HEK293 (cell line): ENCODE results near the gene OR6V1.

Source experiments
- ZIC2 ChIP-seq: fragments of 450-650 bp; formaldehyde crosslinking; IDR thresholded peaks from 2 replicates; pipeline ENCODE4 v1.5.1; 2016; ENCODE audit warnings: missing biosample characterization, missing genetic modification characterization
- ZNF175 ChIP-seq: fragments of 450-650 bp; formaldehyde crosslinking; IDR thresholded peaks from 2 replicates; pipeline ENCODE4 v1.5.1; 2016; ENCODE audit warnings: missing biosample characterization, missing genetic modification characterization
- ZNF354C ChIP-seq: fragments of 450-650 bp; formaldehyde crosslinking; IDR thresholded peaks from 2 replicates; pipeline ENCODE4 v1.5.1; 2016; ENCODE audit warnings: missing biosample characterization, missing genetic modification characterization, low read depth, borderline replicate concordance
- TF ChIP-seq, protein P1 (sequence below): fragments of 450-650 bp; formaldehyde crosslinking; IDR thresholded peaks from 2 replicates; pipeline ENCODE4 v1.5.1; 2016; ENCODE audit warnings: missing biosample characterization, missing genetic modification characterization
- TF ChIP-seq, protein P2 (sequence below): fragments of 450-650 bp; formaldehyde crosslinking; IDR thresholded peaks from 2 replicates; pipeline ENCODE4 v1.5.1; 2016; ENCODE audit warnings: missing biosample characterization, missing genetic modification characterization
- TF ChIP-seq, protein P3 (sequence below): fragments of 450-650 bp; formaldehyde crosslinking; IDR thresholded peaks from 2 replicates; pipeline ENCODE4 v1.5.0; 2017; ENCODE audit warnings: missing biosample characterization, missing genetic modification characterization, borderline replicate concordance
- TF ChIP-seq, protein P4 (sequence below): fragments of 450-650 bp; formaldehyde crosslinking; IDR thresholded peaks from 2 replicates; pipeline ENCODE4 v1.5.1; 2016; ENCODE audit warnings: missing biosample characterization, missing genetic modification characterization
- TF ChIP-seq, protein P5 (sequence below): IDR thresholded peaks from 2 replicates; pipeline ENCODE4 v1.6.1; 2011; ENCODE audit warnings: mild to moderate bottlenecking, low read depth, low read length, borderline replicate concordance

DNA sequence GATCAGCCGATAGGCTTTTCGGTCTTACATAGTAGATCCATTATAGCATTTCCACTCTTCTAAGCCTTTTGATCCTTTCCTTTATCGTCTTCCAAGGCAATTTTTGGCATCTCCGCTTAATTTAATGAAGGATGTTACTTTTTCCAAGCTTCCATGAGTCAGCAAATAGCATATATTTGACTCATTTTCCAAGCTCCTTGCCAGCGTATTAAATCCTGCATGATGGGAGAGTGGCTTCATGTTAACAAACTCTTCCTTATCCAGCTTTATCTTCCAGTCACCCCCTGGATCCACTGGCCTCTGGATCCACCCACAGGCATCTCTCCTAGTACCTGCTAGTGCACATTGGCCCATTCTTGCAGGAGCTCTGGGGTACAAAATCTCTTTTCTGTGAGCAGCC lies 38.2 kb upstream of the OR6V1 start:
- TF ChIP-seq, protein P1, sequence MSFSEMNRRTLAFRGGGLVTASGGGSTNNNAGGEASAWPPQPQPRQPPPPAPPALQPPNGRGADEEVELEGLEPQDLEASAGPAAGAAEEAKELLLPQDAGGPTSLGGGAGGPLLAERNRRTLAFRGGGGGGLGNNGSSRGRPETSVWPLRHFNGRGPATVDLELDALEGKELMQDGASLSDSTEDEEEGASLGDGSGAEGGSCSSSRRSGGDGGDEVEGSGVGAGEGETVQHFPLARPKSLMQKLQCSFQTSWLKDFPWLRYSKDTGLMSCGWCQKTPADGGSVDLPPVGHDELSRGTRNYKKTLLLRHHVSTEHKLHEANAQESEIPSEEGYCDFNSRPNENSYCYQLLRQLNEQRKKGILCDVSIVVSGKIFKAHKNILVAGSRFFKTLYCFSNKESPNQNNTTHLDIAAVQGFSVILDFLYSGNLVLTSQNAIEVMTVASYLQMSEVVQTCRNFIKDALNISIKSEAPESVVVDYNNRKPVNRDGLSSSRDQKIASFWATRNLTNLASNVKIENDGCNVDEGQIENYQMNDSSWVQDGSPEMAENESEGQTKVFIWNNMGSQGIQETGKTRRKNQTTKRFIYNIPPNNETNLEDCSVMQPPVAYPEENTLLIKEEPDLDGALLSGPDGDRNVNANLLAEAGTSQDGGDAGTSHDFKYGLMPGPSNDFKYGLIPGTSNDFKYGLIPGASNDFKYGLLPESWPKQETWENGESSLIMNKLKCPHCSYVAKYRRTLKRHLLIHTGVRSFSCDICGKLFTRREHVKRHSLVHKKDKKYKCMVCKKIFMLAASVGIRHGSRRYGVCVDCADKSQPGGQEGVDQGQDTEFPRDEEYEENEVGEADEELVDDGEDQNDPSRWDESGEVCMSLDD (tag by site-specific recombination), result no peak
- TF ChIP-seq, protein P2, sequence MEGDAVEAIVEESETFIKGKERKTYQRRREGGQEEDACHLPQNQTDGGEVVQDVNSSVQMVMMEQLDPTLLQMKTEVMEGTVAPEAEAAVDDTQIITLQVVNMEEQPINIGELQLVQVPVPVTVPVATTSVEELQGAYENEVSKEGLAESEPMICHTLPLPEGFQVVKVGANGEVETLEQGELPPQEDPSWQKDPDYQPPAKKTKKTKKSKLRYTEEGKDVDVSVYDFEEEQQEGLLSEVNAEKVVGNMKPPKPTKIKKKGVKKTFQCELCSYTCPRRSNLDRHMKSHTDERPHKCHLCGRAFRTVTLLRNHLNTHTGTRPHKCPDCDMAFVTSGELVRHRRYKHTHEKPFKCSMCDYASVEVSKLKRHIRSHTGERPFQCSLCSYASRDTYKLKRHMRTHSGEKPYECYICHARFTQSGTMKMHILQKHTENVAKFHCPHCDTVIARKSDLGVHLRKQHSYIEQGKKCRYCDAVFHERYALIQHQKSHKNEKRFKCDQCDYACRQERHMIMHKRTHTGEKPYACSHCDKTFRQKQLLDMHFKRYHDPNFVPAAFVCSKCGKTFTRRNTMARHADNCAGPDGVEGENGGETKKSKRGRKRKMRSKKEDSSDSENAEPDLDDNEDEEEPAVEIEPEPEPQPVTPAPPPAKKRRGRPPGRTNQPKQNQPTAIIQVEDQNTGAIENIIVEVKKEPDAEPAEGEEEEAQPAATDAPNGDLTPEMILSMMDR (tag by site-specific recombination), result no peak
- TF ChIP-seq, protein P3, sequence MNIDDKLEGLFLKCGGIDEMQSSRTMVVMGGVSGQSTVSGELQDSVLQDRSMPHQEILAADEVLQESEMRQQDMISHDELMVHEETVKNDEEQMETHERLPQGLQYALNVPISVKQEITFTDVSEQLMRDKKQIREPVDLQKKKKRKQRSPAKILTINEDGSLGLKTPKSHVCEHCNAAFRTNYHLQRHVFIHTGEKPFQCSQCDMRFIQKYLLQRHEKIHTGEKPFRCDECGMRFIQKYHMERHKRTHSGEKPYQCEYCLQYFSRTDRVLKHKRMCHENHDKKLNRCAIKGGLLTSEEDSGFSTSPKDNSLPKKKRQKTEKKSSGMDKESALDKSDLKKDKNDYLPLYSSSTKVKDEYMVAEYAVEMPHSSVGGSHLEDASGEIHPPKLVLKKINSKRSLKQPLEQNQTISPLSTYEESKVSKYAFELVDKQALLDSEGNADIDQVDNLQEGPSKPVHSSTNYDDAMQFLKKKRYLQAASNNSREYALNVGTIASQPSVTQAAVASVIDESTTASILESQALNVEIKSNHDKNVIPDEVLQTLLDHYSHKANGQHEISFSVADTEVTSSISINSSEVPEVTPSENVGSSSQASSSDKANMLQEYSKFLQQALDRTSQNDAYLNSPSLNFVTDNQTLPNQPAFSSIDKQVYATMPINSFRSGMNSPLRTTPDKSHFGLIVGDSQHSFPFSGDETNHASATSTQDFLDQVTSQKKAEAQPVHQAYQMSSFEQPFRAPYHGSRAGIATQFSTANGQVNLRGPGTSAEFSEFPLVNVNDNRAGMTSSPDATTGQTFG, result no peak
- no peak for TF ChIP-seq ZNF354C
- TF ChIP-seq ZIC2 (tag by site-specific recombination), result no peak
- TF ChIP-seq ZNF175, result no peak
- TF ChIP-seq, protein P4, sequence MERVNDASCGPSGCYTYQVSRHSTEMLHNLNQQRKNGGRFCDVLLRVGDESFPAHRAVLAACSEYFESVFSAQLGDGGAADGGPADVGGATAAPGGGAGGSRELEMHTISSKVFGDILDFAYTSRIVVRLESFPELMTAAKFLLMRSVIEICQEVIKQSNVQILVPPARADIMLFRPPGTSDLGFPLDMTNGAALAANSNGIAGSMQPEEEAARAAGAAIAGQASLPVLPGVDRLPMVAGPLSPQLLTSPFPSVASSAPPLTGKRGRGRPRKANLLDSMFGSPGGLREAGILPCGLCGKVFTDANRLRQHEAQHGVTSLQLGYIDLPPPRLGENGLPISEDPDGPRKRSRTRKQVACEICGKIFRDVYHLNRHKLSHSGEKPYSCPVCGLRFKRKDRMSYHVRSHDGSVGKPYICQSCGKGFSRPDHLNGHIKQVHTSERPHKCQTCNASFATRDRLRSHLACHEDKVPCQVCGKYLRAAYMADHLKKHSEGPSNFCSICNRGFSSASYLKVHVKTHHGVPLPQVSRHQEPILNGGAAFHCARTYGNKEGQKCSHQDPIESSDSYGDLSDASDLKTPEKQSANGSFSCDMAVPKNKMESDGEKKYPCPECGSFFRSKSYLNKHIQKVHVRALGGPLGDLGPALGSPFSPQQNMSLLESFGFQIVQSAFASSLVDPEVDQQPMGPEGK (tag by site-specific recombination), result no peak
- TF ChIP-seq, protein P5, sequence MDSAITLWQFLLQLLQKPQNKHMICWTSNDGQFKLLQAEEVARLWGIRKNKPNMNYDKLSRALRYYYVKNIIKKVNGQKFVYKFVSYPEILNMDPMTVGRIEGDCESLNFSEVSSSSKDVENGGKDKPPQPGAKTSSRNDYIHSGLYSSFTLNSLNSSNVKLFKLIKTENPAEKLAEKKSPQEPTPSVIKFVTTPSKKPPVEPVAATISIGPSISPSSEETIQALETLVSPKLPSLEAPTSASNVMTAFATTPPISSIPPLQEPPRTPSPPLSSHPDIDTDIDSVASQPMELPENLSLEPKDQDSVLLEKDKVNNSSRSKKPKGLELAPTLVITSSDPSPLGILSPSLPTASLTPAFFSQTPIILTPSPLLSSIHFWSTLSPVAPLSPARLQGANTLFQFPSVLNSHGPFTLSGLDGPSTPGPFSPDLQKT, result no peak
